GM12878 (cell line): Measurements from ENCODE around the gene IKZF1. TPM values are rescaled to one million over a fixed set of nuclear protein-coding genes. Genes with fewer than 3 reads are reported as not detected.

Experiments
- ATAC-seq: fragments of 200-7000 bp; cut with Tn5 transposase; 3 replicates; pipeline ENCODE4 v1.9.1; 2020; ENCODE audit warnings: mild to moderate bottlenecking, moderate library complexity
- BruUV-seq: library from RNA; stranded (reverse); fragments of 400-500 nt; replicated peaks from 2 replicates; lab custom pipeline; 2021; lab: Mats Ljungman, UMichigan
- CTCF ChIA-PET: fragments of 300-600 bp; sonication (Branson Sonifier 250); formaldehyde crosslinking; extraction: SDS; loops from one replicate; lab custom pipeline; 2021; ENCODE audit warnings: inconsistent platforms; lab: Yijun Ruan, JAX
- POLR2A ChIA-PET: fragments of 350-600 bp; formaldehyde crosslinking; extraction: SDS; loops from one replicate; lab custom pipeline; 2021; ENCODE audit warnings: inconsistent platforms; lab: Charles Lee
- RAD21 ChIA-PET: fragments of 300-600 bp; sonication (Branson Sonifier 250); formaldehyde crosslinking; loops from one replicate; lab custom pipeline; 2023; ENCODE audit warnings: antibody characterized with exemption; ENCODE audit not compliant: unreplicated experiment; lab: Charles Lee
- SMC1A ChIA-PET: fragments of 300-600 bp; sonication (Branson Sonifier 250); formaldehyde crosslinking; loops from one replicate; lab custom pipeline; 2023; ENCODE audit not compliant: unreplicated experiment, uncharacterized antibody; lab: Charles Lee
- DNase-seq: peaks from one replicate; pipeline ENCODE4 v3.0.0-alpha.2; 2011; ENCODE audit warnings: low read depth, low spot score
- FAIRE-seq: peaks from 3 replicates; lab custom pipeline; 2011; peaks lifted over from hg19 to GRCh38; lab: Jason Lieb, UNC
- H2AFZ ChIP-seq: 2 replicates; pipeline ENCODE4 v1.6.0; 2011; ENCODE audit warnings: low read depth, low read length, control low read depth; ENCODE audit not compliant: control insufficient read depth
- H3K27ac ChIP-seq: 2 replicates; pipeline ENCODE4 v1.5.1; 2011; ENCODE audit warnings: control low read depth; ENCODE audit not compliant: control insufficient read depth, insufficient read depth
- H3K27me3 ChIP-seq, 2 experiments: replicated peaks in 1 of 2; 2 replicates each; pipeline versions ENCODE4 v1.6.0 to v1.6.1; 2011; ENCODE audit warnings: low read length in 1 of 2; ENCODE audit not compliant: control insufficient read depth in 2 of 2, insufficient read depth in 2 of 2
- H3K36me3 ChIP-seq, 2 experiments: 2 replicates each; pipeline ENCODE4 v1.5.1; 2011; ENCODE audit warnings: low read length in 1 of 2; ENCODE audit not compliant: control insufficient read depth in 2 of 2, insufficient read depth in 2 of 2
- H3K4me1 ChIP-seq: 2 replicates; pipeline ENCODE4 v1.6.1; 2011; ENCODE audit warnings: mild to moderate bottlenecking, low read length, moderate library complexity, mixed read lengths; ENCODE audit not compliant: control insufficient read depth, insufficient read depth
- H3K4me2 ChIP-seq: 2 replicates; pipeline ENCODE4 v1.6.0; 2011; ENCODE audit warnings: control low read depth; ENCODE audit not compliant: control insufficient read depth, insufficient read depth
- H3K4me3 ChIP-seq: fragments of 200-600 bp; sonication (generic); 2 replicates; pipeline ENCODE4 v1.5.1; 2016
- H3K79me2 ChIP-seq: 2 replicates; pipeline ENCODE4 v1.6.0; 2011; ENCODE audit warnings: low read length; ENCODE audit not compliant: control insufficient read depth, insufficient read depth
- H3K9ac ChIP-seq: 2 replicates; pipeline ENCODE4 v1.8.0; 2011; ENCODE audit warnings: low read length, control low read depth, mixed read lengths; ENCODE audit not compliant: control insufficient read depth, insufficient read depth
- H3K9me3 ChIP-seq: replicated peaks from 3 replicates; pipeline ENCODE4 v1.5.1; 2011; ENCODE audit warnings: mild to moderate bottlenecking, low read length; ENCODE audit not compliant: control insufficient read depth, insufficient read depth
- H4K20me1 ChIP-seq: 2 replicates; pipeline ENCODE4 v1.6.0; 2011; ENCODE audit not compliant: control insufficient read depth, insufficient read depth
- BCL3 ChIP-seq: IDR thresholded peaks from 2 replicates; pipeline ENCODE4 v1.6.1; 2011; ENCODE audit warnings: borderline replicate concordance, low read depth, mild to moderate bottlenecking, moderate library complexity, low read length; ENCODE audit not compliant: insufficient read depth, poor library complexity, severe bottlenecking
- CREB1 ChIP-seq: IDR thresholded peaks from 2 replicates; pipeline ENCODE4 v1.6.1; 2012; ENCODE audit warnings: low read depth, mild to moderate bottlenecking, inconsistent platforms
- EP300 ChIP-seq, 2 experiments: fragments of 150-350 bp in 1 of 2; IDR thresholded peaks; 2 replicates each; pipeline ENCODE4 v1.6.1; 2011 to 2012; ENCODE audit warnings: low read depth in 2 of 2, low read length in 2 of 2, borderline replicate concordance in 1 of 2, improper control_type of control experiment in 1 of 2, inconsistent platforms in 1 of 2; ENCODE audit not compliant: control insufficient read depth in 1 of 2
- IRF4 ChIP-seq: IDR thresholded peaks from 2 replicates; pipeline ENCODE4 v1.6.1; 2011; ENCODE audit warnings: low read depth, low read length
- NR2C1 ChIP-seq: fragments of 450-650 bp; IDR thresholded peaks from 2 replicates; pipeline ENCODE4 v1.6.1; 2017; ENCODE audit warnings: antibody characterized with exemption, mild to moderate bottlenecking, moderate library complexity
- POU2F2 ChIP-seq: IDR thresholded peaks from 3 replicates; pipeline ENCODE4 v1.6.1; 2011; ENCODE audit warnings: low read depth, mild to moderate bottlenecking, low read length, borderline replicate concordance
- REST ChIP-seq: IDR thresholded peaks from 2 replicates; pipeline ENCODE4 v1.6.1; 2012; ENCODE audit warnings: mild to moderate bottlenecking, low read depth, low read length
- STAT1 ChIP-seq: fragments of 450-650 bp; conservative IDR thresholded peaks from 2 replicates; pipeline ENCODE4 v1.6.1; 2014; ENCODE audit warnings: antibody characterized with exemption, mild to moderate bottlenecking
- TBL1XR1 ChIP-seq: IDR thresholded peaks from 2 replicates; pipeline ENCODE4 v1.6.1; 2012; ENCODE audit warnings: low read depth, low read length, improper control_type of control experiment
- TCF12 ChIP-seq: IDR thresholded peaks from 2 replicates; pipeline ENCODE4 v1.6.1; 2011; ENCODE audit warnings: low read depth, mild to moderate bottlenecking, low read length
- TCF7 ChIP-seq: IDR thresholded peaks from 2 replicates; pipeline ENCODE4 v1.6.1; 2014; ENCODE audit warnings: antibody characterized with exemption, borderline replicate concordance
- ZNF207 ChIP-seq: fragments of 450-650 bp; IDR thresholded peaks from 2 replicates; pipeline ENCODE4 v1.6.1; 2014; ENCODE audit warnings: antibody characterized with exemption, mild to moderate bottlenecking, borderline replicate concordance
- WGBS: methylation state at CpG from one replicate; pipeline ENCODE4 v1.1.6; 2016; ENCODE audit warnings: low lambda C conversion rate; ENCODE audit not compliant: insufficient replicate concordance, insufficient coverage; ENCODE audit errors: missing lambda C conversion rate; 5-methylcytosine and 5-hydroxymethylcytosine counted together
- in situ Hi-C: fragments of 300-500 bp; cut with MboI; formaldehyde crosslinking; loops from 9 replicates; pipeline ENCODE4 v1.14.3; 2018; ENCODE audit warnings: mixed read lengths
- intact Hi-C: fragments of 100-400 bp; cut with micrococcal nuclease; formaldehyde crosslinking; loops from one replicate; pipeline ENCODE4 v1.14.2; 2022; ENCODE audit not compliant: unreplicated experiment
- polyA plus RNA-seq, 11 experiments: library from polyadenylated mRNA; depleted of rRNA in 4 of 11; unstranded in 6 of 11; stranded (reverse) in 5 of 11; fragments of >200 nt; fragmentation: Nextera tagmentation in 4 of 11; fragmentation: Illumina TruSeq in 1 of 11; extraction: Ambion mirVana in 4 of 11; extraction: Trizol in 1 of 11; gene quantifications; 1 replicate in 1 of 11; 2 replicates in 10 of 11; pipeline versions ENCODE4 v1.2.1 to v1.2.3, GENCODE V29; 2011 to 2016; ENCODE audit warnings: inconsistent platforms in 2 of 11, missing spikeins in 2 of 11, low read depth in 1 of 11
- total RNA-seq, 4 experiments: library from RNA; depleted of rRNA in 3 of 4; stranded (reverse); fragments of >200 nt in 3 of 4; fragmentation: Illumina TruSeq in 1 of 4; extraction: Trizol in 1 of 4; gene quantifications; 2 replicates each; pipeline versions ENCODE4 v1.2.1 to v1.2.3, GENCODE V29; 2013 to 2021
- TF ChIP-seq, protein P1 (sequence below): fragments of 150-350 bp; IDR thresholded peaks from 2 replicates; pipeline ENCODE4 v1.6.1; 2016; ENCODE audit warnings: low read depth, low read length

Gene IKZF1
- total and polyA plus RNA-seq, 10 of the 15 experiments (the other 5 are each of a cell fraction or from before 2014, with no cell fraction given), result 27.2 to 125 (median 71.6) TPM

- FAIRE-seq, result no peak
- Histone ChIP-seq H3K4me1 (peaks cover 23% of the 10 kb centered on the region), H3K27ac (no peak overlapping the region)
- no peak for ATAC-seq
- TF ChIP-seq CREB1 (no peak), ZNF207 (no peak), TCF12 (no peak), NR2C1 (no peak), POU2F2 (no peak), BCL3 (no peak), STAT1 (no peak), TCF7 (no peak), TBL1XR1 (no peak), REST (no peak), IRF4 (no peak), EP300 (IDR thresholded peaks at IDR 0.05; ENCODE audit: borderline replicate concordance in 1 of 2, control insufficient read depth in 1 of 2, low read depth in 2 of 2, low read length in 2 of 2) (no peak)
- TF ChIP-seq, protein P1, sequence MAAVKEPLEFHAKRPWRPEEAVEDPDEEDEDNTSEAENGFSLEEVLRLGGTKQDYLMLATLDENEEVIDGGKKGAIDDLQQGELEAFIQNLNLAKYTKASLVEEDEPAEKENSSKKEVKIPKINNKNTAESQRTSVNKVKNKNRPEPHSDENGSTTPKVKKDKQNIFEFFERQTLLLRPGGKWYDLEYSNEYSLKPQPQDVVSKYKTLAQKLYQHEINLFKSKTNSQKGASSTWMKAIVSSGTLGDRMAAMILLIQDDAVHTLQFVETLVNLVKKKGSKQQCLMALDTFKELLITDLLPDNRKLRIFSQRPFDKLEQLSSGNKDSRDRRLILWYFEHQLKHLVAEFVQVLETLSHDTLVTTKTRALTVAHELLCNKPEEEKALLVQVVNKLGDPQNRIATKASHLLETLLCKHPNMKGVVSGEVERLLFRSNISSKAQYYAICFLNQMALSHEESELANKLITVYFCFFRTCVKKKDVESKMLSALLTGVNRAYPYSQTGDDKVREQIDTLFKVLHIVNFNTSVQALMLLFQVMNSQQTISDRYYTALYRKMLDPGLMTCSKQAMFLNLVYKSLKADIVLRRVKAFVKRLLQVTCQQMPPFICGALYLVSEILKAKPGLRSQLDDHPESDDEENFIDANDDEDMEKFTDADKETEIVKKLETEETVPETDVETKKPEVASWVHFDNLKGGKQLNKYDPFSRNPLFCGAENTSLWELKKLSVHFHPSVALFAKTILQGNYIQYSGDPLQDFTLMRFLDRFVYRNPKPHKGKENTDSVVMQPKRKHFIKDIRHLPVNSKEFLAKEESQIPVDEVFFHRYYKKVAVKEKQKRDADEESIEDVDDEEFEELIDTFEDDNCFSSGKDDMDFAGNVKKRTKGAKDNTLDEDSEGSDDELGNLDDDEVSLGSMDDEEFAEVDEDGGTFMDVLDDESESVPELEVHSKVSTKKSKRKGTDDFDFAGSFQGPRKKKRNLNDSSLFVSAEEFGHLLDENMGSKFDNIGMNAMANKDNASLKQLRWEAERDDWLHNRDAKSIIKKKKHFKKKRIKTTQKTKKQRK, result no peak
- TF ChIP-seq, all 136 proteins: peak for 0
- SMC1A ChIA-PET, result interaction anchor here (0.7 to 7.0 kb wide), 10 partner anchors 9 to 141 kb away, joined by 3 to 80 read pairs (median 4); no protein-coding TSS in a partner anchor
- in situ Hi-C loops (no loop called here), intact Hi-C loops (no loop called here)
- POLR2A ChIA-PET, result interaction anchor here (1.2 kb wide), 1 partner anchor 9 kb away, joined by 5 read pairs; no protein-coding TSS in a partner anchor
- no peak overlapping the region for H3K9ac ChIP-seq
- H3K36me3 ChIP-seq, result peaks cover 4 to 19% of the 10 kb centered on the region in 2 experiments
- no peak overlapping the region for H3K4me2 ChIP-seq
- RAD21 ChIA-PET, result interaction anchor here (1.0 to 2.7 kb wide), 5 partner anchors 9 to 143 kb away, joined by 3 to 7 read pairs (median 4); no protein-coding TSS in a partner anchor
- no peak overlapping the region for H2AFZ ChIP-seq
- no peak for DNase-seq
- 85% methylated on average over 10 of the region's 10 CpGs for WGBS
- no peaks in the 10 kb centered on the region for H4K20me1 ChIP-seq
- no peaks in the 10 kb centered on the region for H3K27me3 ChIP-seq
- CTCF ChIA-PET, result interaction anchor here (1.1 to 9.0 kb wide), 4 partner anchors 9 to 148 kb away, joined by 3 to 50 read pairs (median 8); no protein-coding TSS in a partner anchor
- peaks cover 14% of the 10 kb centered on the region for H3K79me2 ChIP-seq
- H3K9me3 ChIP-seq, result no peaks in the 10 kb centered on the region
- H3K4me3 ChIP-seq, result no peak overlapping the region
- BruUV-seq, result no TSS peak
Observed at GRCh38 chr7:50347693-50348092, 43.2 kb downstream of the IKZF1 start.
